Fibroblast of mammary gland (primary cell): Measurements from ENCODE around the gene GRIN3A.
"Not testable (repeated sequence)": the region's sequence is repeated elsewhere in the genome, so short reads cannot be mapped to it uniquely, and the experiment has no call there.

Experiments
- DNase-seq: peaks from one replicate; pipeline ENCODE4 v3.0.0-alpha.2; 2010; ENCODE audit warnings: low read depth
- H3K4me3 ChIP-seq: 2 replicates; pipeline ENCODE4 v1.5.1; 2011; ENCODE audit warnings: low read depth, mild to moderate bottlenecking, low read length, moderate library complexity; ENCODE audit not compliant: control insufficient read depth
- TF ChIP-seq, protein P1 (sequence below): conservative IDR thresholded peaks from 2 replicates; pipeline ENCODE4 v1.5.1; 2011; ENCODE audit warnings: low read depth, low read length, inconsistent platforms; ENCODE audit not compliant: control insufficient read depth, insufficient read depth

GRIN3A gene

DNA sequence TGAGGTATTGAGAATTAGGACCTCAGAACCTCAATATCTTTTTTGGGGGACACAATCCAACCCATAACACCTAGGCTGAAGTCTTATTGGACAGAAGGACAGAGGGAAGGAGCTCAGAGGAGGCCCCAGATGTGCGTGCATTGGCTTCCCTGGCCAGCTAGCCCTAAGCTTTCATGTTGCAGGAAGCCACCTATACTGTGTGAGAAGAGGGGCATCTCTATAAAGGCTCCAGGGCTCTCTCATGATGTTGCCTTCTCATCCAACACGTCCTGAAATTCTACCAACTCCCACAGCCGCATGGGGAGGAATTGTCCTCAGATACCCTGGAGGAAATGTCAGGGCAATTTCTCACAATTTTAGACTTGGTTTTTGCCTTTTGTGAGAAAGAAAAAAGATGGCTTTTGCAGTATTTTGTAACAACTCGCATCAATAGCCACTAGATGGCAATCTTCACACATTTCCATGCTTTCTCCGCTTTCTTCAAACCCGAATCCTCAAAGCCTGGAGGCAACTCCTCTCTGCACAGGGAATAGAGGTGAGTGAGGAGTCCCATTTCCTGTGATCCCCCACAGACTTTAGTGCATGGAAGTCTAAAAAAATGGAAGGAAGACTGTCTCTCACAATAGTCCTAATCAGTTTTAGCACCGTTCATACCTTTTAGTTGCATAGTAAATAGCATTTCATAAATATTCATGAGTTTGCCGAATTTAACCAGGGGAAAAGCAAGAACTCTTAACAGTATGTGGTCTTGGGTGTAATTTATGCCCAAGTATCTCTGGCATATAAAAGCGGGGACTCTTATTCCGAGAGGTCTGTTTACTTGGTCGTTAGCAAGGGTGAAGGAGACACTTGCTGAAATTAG, 136.3 kb downstream of the GRIN3A start:
- peak; percentile 56 for DNase-seq
- H3K4me3 ChIP-seq = no peak overlapping the region
- TF ChIP-seq, protein P1, sequence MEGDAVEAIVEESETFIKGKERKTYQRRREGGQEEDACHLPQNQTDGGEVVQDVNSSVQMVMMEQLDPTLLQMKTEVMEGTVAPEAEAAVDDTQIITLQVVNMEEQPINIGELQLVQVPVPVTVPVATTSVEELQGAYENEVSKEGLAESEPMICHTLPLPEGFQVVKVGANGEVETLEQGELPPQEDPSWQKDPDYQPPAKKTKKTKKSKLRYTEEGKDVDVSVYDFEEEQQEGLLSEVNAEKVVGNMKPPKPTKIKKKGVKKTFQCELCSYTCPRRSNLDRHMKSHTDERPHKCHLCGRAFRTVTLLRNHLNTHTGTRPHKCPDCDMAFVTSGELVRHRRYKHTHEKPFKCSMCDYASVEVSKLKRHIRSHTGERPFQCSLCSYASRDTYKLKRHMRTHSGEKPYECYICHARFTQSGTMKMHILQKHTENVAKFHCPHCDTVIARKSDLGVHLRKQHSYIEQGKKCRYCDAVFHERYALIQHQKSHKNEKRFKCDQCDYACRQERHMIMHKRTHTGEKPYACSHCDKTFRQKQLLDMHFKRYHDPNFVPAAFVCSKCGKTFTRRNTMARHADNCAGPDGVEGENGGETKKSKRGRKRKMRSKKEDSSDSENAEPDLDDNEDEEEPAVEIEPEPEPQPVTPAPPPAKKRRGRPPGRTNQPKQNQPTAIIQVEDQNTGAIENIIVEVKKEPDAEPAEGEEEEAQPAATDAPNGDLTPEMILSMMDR = peak; percentile 71

- H3K4me3 ChIP-seq = no peak within 1 kb of the TSS
- DNase-seq = no peak
- TF ChIP-seq, protein P1 = no peak
Measured at GRCh38 chr9:101594796-101595195, 143.7 kb downstream of the GRIN3A start, which contains the start of gene PPP3R2. PPP3R2 (minus strand) TSS chr9:101594969; CDS start chr9:101594921, 48 bp downstream.

GRCh38 chr9:101593345-101593744, 145.1 kb downstream of the GRIN3A start:
- no peak overlapping the region for H3K4me3 ChIP-seq
- TF ChIP-seq, protein P1 = no peak
- DNase-seq = no peak

GRCh38 chr9:101592788-101593187, 145.7 kb downstream of the GRIN3A start:
- no peak for DNase-seq
- H3K4me3 ChIP-seq = no peak overlapping the region
- TF ChIP-seq, protein P1 = no peak

DNA sequence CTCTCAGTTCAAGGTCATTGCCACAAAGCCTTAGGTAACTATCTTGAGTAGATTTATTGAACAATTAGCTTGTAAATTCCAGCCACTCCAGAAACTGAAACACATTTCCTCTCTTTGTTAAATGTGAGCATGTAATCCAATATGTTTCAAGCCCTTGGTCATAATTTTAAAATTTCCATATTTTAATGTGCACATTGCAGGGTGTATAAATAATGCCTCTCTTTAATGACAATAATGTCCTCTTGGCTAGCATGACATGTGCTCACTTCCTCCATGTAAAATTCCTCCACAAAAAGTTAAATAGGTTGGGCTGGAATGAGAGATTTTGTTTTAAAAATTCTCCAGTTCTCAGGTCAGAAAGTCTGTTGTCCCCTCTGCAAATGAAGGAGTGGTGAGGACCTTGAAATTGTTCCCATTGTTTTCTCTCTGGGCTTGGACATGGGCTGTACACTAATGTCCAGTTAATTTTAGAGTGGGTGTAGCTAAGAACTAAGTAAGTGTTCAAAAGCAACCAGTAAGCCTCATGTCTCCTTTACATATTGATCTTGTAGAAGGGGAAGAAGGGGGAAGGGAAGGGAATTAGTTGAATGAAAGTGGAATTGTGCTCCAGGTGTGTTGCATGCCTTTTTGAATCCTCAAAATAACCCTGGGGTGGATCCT, 146.5 kb downstream of the GRIN3A start:
- H3K4me3 ChIP-seq = no peak overlapping the region
- DNase-seq = no peak
- TF ChIP-seq, protein P1 = no peak

DNA sequence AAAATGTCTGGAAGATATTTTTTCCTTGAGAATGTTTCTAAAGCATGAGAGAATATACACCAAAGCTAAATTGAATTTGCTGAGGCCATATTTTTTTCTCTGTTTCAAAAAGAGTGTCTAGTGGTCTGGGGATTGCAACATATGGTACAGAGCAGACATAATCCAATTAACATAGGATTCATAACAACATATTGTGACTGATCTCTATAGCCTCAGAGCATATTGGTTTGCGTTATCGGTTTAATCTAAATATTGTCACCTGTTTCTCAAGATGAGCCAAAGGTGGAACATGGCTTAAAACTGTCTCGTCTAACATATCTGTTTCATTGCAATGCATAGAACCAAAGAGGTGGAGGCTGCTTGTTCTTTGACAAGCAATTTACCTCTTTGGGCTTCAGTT, 147.5 kb downstream of the GRIN3A start:
- no peak overlapping the region for H3K4me3 ChIP-seq
- TF ChIP-seq, protein P1 = no peak

DNA sequence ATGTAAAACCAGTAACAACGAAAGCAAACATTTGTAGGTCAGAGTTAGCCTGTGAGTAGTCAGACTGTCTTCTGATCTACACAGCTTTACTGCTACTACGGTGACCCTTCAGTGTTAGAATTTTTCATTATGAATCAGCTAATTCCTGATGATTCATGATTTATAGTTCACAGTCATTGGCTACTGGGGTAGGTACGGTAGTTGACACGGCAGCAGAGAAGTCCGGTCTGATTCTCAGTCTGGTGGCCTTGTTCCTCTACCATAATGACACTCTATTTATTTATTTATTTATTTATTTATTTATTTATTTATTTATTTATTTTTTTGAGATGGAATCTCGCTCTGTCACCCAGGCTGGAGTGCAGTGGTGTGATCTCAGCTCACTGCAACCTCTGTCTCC, 148.4 kb downstream of the GRIN3A start:
- peak; percentile 70 for DNase-seq
- not testable (repeated sequence) for H3K4me3 ChIP-seq

More for the DNA sequence above, 147.5 kb downstream of the GRIN3A start:
- DNase-seq = no peak
